GM18907 (cell line): ENCODE results near the gene KIAA1217.

ENCODE experiments used
- ATAC-seq: cut with Tn5 transposase; IDR thresholded peaks from one replicate; pipeline ENCODE4 v1.9.1; 2021; ENCODE audit warnings: mild to moderate bottlenecking, moderate library complexity; ENCODE audit not compliant: unreplicated experiment

The KIAA1217 gene

DNA sequence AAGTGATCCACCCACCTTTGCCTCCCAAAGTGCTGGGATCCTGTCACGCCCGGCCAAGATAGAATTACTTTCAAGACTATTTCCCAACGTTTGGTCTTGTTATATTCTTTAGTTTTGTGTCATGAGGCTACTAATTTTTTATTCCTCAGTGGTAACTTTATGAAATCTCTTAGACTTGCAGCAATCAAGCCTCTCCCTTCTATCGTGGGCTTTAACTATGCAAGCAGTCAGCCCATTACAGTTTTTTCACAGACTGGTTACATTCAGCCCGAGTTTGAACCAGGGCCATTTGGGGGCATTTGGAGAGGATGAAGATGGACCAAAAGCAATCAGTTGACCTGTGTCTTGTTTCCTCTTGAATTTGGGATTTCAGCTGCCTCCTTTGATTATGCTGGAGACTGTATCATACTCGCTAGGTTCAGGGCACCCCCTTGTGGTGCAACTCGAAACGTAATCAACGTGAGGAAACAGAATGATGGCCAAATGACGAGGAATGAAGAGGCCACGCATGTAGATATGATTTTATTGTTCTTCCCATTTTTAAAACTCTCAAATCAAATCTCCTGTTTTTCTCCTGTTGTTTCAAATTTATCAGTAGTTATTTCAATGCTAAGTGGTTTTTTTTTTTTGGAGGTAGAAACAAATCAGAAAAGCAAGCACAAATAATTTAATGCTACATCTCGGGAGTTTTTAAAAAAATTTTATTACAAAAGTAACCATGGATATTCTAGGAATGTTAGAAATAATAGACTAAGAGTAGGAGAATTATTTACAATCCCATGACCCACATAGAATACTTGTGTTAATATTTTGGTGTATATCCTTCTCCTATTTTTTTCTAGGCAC, 151.6 kb downstream of the KIAA1217 start:
- peak; percentile 83 for ATAC-seq

DNA sequence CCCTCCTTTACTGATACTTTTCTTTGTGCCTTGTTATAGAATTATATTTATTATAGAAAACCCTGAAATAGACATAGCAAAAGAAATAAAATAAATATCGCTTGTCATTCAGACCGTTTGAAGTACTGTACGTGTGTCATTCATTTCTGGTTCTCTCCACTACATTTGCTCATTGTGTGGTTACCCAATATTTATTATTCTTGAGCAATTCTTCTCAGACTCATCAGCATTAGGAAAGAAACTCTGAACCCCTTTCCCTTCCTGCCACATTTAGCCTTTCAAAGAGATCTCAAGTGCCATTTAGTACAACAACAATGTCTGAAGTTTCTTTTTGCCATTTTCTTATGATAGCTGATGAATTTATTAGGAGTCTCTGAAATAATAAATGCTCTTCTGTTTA, 154.1 kb downstream of the KIAA1217 start:
- ATAC-seq, result no peak

DNA sequence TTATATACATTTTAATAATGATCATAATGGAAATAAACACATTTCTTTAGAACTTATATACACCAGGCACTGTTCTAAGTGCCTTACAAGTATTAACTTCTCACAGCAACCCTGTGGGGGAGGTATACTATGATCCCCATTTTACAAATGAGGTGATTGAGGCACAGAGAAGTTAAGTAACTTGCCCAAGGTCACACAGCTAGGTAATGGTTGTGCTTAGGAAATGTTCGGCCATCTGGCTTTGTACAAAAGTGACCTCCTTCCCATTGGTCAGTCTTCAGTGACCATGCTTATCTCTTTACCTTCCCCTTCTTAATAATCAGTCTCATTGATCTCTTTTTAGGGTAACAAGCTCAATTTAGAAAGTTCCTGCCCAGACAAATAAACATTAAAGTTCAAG, 158.8 kb downstream of the KIAA1217 start:
- ATAC-seq, result no peak

DNA sequence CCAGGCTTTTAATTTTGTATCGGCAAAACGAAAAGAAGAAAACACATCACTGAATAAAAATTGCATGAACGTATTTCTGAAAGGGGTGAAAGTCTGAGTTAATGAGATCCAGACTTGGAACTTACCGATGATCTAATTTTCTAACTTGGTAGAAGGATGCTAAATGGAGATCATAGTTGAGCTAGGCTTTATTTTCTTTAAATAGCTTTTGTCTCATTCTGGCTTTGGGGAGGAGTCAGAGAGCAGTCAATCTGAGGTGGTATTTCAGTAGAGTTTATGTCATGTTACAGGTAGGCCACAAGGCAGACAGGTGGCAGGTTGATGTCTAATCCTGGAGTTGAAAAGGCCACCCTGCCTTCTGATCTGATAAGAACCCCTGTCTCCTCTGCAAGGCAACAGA, 161.9 kb downstream of the KIAA1217 start:
- ATAC-seq, result no peak

DNA sequence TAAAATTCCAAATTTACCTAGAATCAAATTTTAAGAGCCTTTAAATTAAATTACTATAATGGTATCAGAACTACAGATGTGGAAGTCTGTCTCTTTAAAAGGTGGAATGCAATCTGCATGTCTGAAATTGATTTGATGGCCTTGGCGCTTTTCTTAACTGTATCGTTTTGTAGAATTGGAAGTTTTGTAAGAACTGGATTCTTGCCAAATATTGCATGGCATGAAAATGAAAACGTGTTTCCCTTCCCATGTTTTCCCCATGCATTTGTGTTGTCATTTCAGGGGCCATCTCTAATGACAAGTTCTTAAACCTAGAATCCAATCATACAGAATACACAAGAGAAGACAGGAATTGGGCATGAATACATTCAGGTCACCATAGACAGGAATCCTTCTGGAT, 162.5 kb downstream of the KIAA1217 start:
- no peak for ATAC-seq

DNA sequence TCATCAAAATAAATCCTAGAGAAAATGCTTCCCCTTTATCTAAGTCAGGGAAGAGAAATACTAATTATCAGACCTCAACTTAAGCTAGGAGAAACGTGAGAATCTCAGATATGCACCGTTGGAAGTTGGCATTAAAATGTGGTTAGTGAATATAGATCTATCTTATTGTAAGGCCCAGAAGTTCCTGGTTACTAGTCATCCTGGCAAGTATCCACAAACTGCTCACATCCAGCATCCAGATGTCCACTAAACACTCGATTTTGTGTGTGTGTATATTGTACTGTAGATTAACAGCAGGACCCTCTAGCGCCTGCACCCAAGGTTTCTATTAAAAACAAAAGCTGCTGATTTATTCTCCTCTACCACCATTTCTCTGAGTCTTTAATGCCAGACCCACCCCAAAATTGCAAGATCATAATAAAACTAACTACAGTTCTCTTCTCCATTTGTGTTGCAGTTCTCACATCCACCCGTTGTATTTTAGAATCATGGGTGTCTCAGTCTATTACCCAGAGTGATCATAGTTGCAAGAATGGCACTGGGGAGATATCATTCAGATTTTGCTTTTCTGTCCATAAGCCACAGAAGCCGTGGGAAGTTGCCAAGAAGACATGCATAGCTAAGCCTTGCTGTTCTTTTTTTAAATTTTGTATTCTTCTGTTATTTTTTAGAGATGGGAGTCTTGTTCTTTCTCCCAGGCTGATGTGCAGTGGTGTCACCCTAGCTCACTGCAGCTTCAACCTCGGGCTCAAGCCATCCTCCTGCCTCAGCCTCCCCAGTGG, 165.4 kb downstream of the KIAA1217 start:
- no peak for ATAC-seq

DNA sequence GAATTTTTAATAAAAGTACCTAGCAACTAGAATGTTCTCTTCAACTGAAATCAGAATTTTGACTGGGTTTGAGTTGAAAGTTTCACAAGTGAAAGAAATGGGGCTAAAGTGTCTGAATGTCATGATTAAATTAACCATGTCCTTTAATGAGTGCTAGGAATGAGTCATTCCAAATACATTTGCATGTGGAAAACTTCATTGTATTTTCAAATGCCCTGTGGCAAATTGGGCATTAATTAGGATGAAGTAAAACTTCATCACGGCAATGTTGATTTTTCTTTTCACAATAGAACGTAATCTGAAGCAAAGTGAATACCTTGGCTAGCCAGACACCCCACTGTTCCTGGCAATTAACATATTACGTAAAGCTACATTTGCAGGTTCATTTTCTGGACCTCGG, 166.6 kb downstream of the KIAA1217 start:
- ATAC-seq, result no peak

DNA sequence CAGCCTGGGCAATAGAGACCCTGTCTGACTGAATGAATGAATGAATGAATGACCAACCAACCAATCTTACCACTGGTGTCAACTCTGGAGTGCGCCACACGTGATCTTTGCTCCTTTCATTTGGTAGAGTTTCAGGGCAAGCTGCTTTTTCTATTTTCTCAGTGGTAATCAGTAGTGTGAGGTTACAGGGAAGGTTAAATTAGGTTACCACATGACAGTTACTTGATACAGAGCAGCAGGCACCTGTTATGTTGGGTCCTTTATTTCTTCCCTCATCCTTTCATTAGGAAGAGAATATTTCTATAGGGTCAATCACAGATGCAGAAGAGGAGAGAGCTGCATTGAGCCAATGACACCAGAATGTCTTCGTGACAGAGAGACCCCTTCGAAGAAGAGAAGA, 167.8 kb downstream of the KIAA1217 start:
- ATAC-seq, result no peak

DNA sequence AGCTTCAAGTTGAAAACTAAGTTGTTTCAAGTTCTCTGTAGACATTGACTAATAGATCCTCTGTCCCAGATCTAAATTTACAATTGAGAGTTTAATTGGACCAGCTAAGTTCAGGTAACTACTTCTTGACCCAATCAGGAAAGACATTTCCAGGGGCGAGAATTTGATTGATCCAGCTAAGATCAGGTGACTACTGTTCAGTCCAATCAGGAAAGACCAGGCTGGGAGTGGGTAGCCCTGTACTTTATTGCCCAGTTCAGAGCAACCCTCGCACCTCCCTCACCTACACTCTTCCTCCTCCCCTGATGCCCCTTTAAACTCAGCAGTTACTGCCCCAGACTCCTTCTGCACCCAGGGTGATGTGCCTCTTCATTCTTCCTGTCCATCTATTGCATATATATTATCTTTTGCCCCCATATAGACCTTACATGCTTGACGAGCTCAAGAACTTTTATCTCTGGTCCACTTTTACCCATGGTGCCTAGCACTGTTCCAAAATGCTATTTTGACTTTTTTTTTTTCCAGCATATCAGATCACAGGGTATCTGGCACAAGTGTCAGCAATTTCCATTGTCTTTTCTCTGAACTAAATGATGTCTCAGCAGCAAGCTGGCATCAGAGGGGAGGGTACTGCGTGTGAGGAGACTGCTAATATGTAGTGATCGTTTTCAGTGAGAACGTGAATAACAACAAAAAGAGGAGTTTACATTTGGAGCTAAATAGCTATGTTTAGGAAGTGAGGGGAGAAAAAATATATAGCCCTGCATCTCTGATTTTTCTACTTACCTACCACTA, 169.4 kb downstream of the KIAA1217 start:
- no peak for ATAC-seq

DNA sequence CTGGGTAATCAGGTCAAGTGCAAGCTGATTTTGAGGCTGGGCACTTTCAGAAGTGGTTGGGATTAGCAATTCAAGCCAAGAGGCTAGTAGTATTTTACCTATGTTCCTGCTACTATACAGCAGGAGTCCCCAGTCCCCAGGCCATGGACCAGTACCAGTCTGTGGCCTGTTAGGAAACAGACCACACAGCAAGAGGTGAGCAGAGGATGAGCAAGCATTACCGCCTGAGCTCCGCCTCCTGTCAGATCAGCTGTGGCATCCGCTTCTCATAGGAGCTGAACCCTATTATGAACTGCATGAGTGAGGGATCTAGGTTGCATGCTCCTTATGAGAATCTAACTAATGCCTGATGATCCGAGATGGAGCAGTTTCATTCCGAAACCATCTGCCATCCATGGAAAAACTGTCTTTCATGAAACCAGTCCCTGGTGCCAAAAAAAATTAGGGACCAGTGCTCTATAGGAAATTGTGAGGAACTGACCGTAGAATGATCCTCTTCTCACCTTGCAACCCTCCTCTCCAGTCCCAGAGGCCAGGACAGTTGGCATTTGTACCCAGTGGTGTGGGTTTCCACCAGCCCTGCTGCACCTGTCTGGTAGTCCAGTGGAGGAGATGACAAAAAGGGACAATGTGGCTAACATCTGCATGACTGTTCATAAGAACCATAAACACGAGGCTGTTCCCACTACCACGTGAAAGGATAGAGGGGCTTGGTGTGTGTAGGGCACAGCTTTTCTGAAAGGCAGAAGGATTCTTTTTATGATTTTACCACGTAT, 172.5 kb downstream of the KIAA1217 start:
- no peak for ATAC-seq

DNA sequence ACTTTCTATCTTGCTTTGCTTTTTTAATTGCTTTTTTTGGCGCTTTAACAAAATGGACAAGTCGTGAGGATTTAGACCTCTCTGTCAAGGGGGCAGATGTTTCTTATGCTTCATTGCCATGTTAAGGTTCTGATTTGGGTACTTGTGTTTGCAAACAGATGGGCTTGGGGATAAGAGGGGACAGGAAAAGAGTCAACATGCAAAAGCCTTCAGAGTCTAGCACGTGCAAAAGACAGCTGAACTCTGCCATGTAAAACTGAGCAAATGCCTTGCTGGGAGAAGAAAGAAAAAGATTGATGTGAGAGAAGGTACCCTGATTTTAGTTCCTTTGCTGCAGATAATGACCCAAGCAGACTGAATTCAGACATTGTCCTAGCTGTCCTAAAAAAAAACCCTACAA, 173.1 kb downstream of the KIAA1217 start:
- no peak for ATAC-seq

DNA sequence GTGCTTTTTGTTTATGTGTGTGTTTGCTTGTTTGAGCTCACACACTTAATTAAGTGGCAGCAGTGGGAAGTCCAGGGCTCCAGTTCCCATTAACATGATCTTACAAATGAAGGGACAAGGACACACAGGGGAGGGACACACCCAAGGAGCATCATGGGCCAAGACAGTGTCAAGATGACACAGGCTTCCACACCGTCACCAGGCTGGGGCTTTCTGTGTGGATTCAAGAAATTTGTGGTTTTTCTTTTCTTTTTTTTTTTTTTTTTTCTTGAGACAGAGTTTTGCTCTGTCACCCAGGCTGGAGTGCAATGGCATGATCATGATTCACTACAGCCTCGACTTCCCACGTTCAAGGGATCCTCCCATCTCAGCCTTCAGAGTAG, 173.6 kb downstream of the KIAA1217 start:
- peak; percentile 30 for ATAC-seq

DNA sequence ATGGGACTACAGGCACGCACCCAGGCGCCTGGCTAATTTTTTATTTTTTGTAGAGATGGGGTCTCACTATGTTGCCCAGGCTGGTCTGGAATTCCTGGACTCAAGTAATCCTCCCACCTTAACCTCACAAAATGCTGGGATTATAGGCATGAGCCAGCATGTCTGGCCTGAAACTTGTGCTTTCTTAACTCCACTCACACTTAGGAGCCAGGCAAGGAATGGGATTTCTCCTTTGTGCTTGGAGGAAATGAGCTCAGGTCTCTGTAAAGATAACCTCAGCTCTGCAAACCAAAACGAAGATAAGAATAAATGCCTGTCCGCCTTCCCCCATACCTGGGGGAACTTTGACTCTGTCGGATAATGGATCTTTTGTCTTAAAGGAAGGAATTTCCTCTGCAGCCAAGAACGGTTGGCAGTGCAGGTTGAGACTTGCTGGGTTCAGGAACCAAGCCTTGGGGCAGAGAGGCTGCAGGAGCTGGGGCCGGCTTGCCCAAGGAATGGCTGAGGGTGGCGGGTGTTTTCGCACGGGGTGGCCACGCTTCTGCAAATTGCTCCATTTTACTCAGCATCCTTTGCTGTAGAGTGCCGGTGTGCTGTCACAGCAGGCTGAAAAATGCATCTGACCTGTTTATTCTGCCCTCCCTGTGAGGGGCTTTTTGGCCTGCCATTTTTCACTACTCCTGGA, 174.2 kb downstream of the KIAA1217 start:
- ATAC-seq, result peak; percentile 76

DNA sequence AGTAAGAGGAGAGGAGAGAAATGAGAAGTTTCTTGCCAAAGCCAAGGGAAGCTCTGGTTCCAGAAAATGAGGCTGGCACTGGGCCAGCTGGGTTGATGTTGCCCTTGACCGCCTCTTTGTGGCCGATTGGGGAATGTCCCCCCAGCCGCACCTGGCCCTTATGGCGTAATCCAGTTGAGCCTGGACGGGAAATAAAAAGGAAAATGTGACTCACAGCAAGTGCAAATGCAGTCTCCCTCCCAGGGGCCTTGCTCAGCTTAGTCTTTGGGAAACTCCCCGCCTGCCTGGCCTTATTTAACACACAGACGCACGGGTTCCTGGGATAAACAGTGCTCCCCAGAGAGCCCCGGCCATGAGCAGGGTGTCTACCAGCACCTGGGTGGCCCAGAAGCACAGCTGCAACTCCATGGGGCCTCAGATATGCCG, 174.8 kb downstream of the KIAA1217 start:
- ATAC-seq, result peak; percentile 92

DNA sequence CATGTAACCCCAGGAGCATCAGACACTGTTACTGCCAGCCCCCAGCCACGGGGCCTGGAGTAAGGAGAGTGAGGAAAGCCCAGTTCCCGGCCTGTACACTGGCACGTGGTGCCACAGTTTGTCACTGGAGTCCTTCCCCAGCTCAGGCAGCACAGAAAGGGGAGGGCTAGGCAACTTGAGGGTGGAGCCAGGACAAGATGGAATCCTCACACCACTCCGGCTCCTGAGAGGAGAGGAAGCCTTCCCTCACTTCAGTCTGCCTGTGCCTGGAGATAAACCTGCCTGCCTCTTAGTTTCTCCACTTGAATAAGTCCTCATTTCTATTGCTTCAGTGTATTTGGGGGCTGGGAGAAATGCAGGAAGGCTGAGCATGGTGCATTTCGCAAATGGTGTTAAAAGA, 176.0 kb downstream of the KIAA1217 start:
- no peak for ATAC-seq

DNA sequence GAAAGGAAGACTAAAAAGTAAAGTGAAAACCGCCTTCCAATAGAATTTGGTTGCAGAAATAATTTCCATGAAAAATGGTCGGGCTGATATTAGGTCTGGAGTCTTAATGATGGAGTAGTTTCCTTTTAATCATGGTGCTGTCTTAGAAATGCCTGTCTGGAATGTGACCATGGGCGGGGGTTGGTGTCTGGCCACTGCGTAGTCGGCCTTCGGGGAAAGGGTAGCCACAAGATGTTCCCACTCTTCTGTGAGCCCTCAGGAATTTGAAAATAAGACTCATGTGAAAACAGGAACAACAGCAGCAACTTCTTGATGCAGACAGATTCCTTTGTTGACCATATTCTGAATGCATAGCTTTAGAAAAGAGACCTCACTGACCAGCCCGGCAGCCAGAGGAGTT, 176.8 kb downstream of the KIAA1217 start:
- ATAC-seq, result no peak

DNA sequence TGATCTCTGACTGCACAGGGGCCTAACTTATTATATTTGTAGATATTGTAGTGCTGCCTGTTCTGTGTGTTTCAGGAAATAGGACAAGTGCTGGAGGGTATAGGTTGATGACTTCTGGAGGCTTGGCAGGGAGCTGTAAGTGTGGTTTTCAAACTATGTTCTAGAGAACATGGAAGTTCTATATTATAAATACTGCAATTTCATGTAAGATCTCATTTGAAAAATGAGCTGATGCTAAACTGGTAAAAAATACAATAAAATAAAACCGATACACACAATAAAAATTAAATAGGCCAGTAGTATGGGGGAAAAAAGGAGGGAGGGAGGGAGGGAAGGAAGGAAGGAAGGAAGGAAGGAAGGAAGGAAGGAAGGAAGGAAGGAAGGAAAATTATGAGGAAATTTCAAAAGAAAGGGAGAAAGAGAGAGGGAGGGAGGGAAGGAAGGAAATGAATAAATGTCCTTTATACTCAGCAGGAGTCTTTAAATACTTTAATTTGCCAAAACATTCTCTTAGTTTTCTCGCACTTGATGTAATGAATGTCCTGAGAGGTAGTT, 181.3 kb downstream of the KIAA1217 start:
- no peak for ATAC-seq

DNA sequence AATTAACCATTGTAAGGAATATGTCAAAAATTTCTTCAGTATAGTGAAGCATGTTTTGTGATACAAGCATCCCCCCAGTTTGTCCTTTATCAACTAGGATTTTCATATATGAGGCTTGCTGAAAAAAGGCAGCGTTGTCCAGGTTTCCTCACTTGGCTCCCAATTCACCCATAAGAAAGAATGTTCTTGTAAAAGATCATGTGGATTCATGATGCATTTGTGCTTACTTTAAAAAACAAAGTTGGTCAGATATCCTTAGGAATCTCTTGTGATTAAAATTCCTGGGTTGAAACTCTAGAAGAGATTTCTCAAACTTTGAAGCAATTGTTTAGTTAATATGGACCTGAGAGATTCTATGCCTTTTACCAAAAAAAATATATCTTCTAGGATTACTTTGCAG, 181.8 kb downstream of the KIAA1217 start:
- ATAC-seq, result no peak

DNA sequence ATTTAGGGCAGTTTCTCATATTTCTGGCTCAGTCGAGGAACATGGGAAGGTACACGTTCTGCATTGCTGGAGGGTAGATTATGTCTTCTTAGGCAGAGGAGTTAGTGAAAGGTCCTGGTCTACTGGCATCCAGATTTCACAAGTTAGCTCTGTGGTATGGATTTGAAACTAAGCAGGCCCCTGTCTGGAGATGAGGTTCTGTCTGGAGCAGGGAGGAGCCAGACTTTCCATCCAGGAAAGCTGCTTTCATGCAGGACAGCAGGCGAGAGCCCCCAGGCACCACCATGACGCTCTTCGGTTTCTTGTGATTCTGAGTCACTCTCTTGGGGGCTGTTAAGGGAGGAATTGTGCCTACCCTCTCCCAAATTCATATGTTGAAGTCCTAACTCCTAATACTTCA, 184.3 kb downstream of the KIAA1217 start:
- no peak for ATAC-seq
